Spleen (tissue), 13 donors: ENCODE results near the gene P4HB. TPM values are rescaled to one million over a fixed set of nuclear protein-coding genes. Genes with fewer than 3 reads are reported as not detected.

ENCODE experiments used
- DNase-seq: peaks from one replicate; pipeline ENCODE4 v3.0.0-alpha.2; 2020
- H3K27ac ChIP-seq, 8 donors: fragments of 200-600 bp; sonication (generic) in 7 of 8; 1 replicate in 4 of 8; 2 replicates in 4 of 8; pipeline versions ENCODE4 v1.5.0 to v1.8.0; 2016 to 2021; ENCODE audit warnings: inconsistent platforms in 4 of 8, mild to moderate bottlenecking in 4 of 8, moderate library complexity in 1 of 8
- H3K27me3 ChIP-seq, 7 donors: fragments of 200-600 bp; sonication (generic) in 6 of 7; replicated peaks in 1 of 7; 1 replicate in 4 of 7; 2 replicates in 3 of 7; pipeline versions ENCODE4 v1.5.0 to v1.8.0; 2016 to 2021; ENCODE audit warnings: inconsistent platforms in 3 of 7, mild to moderate bottlenecking in 1 of 7
- H3K36me3 ChIP-seq, 6 donors: fragments of 200-600 bp; sonication (generic) in 5 of 6; 1 replicate in 4 of 6; 2 replicates in 2 of 6; pipeline versions ENCODE4 v1.5.0 to v1.8.0; 2016 to 2021; ENCODE audit warnings: inconsistent platforms in 2 of 6
- H3K4me1 ChIP-seq, 6 donors: fragments of 200-600 bp; sonication (generic) in 5 of 6; 1 replicate in 3 of 6; 2 replicates in 3 of 6; pipeline versions ENCODE4 v1.5.0 to v1.8.0; 2016 to 2021; ENCODE audit warnings: inconsistent platforms in 3 of 6
- H3K4me3 ChIP-seq, 8 donors: fragments of 200-600 bp; sonication (generic) in 7 of 8; 1 replicate in 4 of 8; 2 replicates in 4 of 8; pipeline versions ENCODE4 v1.5.0 to v1.8.0; 2016 to 2021; ENCODE audit warnings: inconsistent platforms in 4 of 8, mild to moderate bottlenecking in 4 of 8, moderate library complexity in 2 of 8
- H3K9me3 ChIP-seq, 8 donors: fragments of 200-600 bp; sonication (generic) in 7 of 8; 1 replicate in 4 of 8; 2 replicates in 4 of 8; pipeline versions ENCODE4 v1.5.0 to v1.8.0; 2016 to 2021; ENCODE audit warnings: inconsistent platforms in 4 of 8
- POLR2A ChIP-seq, 3 donors: fragments of 450-650 bp; IDR thresholded peaks; one replicate each; pipeline ENCODE4 v1.5.1; 2017; ENCODE audit warnings: antibody characterized with exemption in 3 of 3, mild to moderate bottlenecking in 1 of 3
- POLR2AphosphoS5 ChIP-seq, 3 donors: sonication (generic); formaldehyde crosslinking; IDR thresholded peaks; one replicate each; pipeline ENCODE4 v1.5.1; 2017; ENCODE audit warnings: antibody characterized with exemption in 3 of 3
- WGBS, 5 donors: extraction: QIAGEN DNeasy Blood & Tissue Kit in 3 of 5; methylation state at CpG; one replicate each; pipeline versions ENCODE4 v1.1.5 to v1.1.7; 2013 to 2018; 5-methylcytosine and 5-hydroxymethylcytosine counted together
- intact Hi-C: fragments of 100-400 bp; cut with DNase I; formaldehyde crosslinking; loops from one replicate; pipeline ENCODE4 v1.15.0; 2023; ENCODE audit warnings: low total_unique reads
- long read RNA-seq, 2 donors: transcript quantifications; one replicate each; lab custom pipeline, GENCODE V29; 2026
- polyA plus RNA-seq, 3 donors: library from polyadenylated mRNA; stranded (reverse); fragments of 200-250 nt; gene quantifications; one replicate each; pipeline ENCODE4 v1.2.1, GENCODE V29; 2013
- total RNA-seq, 7 donors: library from RNA; depleted of rRNA in 3 of 7; stranded (reverse); fragments of >200 nt in 3 of 7; fragmentation: NEBNext Ultra II Directional in 4 of 7; extraction: Animal tissue kit (Norgen Biotek cat#: 25700) in 4 of 7; gene quantifications; one replicate each; pipeline versions ENCODE4 v1.1.0 to v1.2.1, GENCODE V29; 2016 to 2021
- TF ChIP-seq, protein P1 (sequence below), 11 experiments: fragments of 200-600 bp in 7 of 11; fragments of 450-650 bp in 4 of 11; sonication (generic) in 4 of 11; IDR thresholded peaks in 8 of 11; conservative IDR thresholded peaks in 3 of 11; 1 replicate in 7 of 11; 2 replicates in 4 of 11; pipeline versions ENCODE4 v1.4.0 to v1.8.0; 2016 to 2021; ENCODE audit warnings: antibody characterized with exemption in 11 of 11, inconsistent platforms in 4 of 11, mild to moderate bottlenecking in 1 of 11
- donor health status: healthy with polysubstance abuse.
- donor health status: DM: no; HTN: no; CAD: no; lungs with moderate emphysema.
- donor health status: DM: no; HTN: no; CAD: no.
- donor health status: Bipolar disorder and iron deficiency.
- donor health status: healthy.
- donor health status: DM: no; HTN: no; CAD: no.
- donor health status: DM: yes; HTN: yes; CAD: no.

P4HB gene
- total RNA-seq (1,000 to 10,000 TPM in 3 of 7 donors, 100 to 1,000 TPM in 4; 561 to 1,208 (median 823) TPM), polyA plus RNA-seq (100 to 1,000 TPM; 161 to 366 (median 188) TPM)
- long read RNA-seq, donor 1, transcript P4HB-204 (2 exons, 872 nt): minor isoform, 5 of 97 reads
- long read RNA-seq, donor 1, transcript P4HB-201 (11 exons, 2,603 nt): major isoform, 75 of 97 reads
- long read RNA-seq, donor 1, transcript P4HB-215 (3 exons, 493 nt): minor isoform, 6 of 97 reads
- long read RNA-seq, donor 1, partial matches to known transcripts: 0 of 97 reads
- long read RNA-seq, donor 1, other reads (novel, unspliced or antisense): 5 of 97 reads
- long read RNA-seq, donor 2, transcript P4HB-215 (3 exons, 493 nt): minor isoform, 7 of 149 reads
- long read RNA-seq, donor 2, transcript P4HB-201 (11 exons, 2,603 nt): major isoform, 111 of 149 reads
- long read RNA-seq, donor 2, transcript P4HB-204 (2 exons, 872 nt): minor isoform, 7 of 149 reads
- long read RNA-seq, donor 2, partial matches to known transcripts: 14 of 149 reads
- long read RNA-seq, donor 2, other reads (novel, unspliced or antisense): 7 of 149 reads

DNA sequence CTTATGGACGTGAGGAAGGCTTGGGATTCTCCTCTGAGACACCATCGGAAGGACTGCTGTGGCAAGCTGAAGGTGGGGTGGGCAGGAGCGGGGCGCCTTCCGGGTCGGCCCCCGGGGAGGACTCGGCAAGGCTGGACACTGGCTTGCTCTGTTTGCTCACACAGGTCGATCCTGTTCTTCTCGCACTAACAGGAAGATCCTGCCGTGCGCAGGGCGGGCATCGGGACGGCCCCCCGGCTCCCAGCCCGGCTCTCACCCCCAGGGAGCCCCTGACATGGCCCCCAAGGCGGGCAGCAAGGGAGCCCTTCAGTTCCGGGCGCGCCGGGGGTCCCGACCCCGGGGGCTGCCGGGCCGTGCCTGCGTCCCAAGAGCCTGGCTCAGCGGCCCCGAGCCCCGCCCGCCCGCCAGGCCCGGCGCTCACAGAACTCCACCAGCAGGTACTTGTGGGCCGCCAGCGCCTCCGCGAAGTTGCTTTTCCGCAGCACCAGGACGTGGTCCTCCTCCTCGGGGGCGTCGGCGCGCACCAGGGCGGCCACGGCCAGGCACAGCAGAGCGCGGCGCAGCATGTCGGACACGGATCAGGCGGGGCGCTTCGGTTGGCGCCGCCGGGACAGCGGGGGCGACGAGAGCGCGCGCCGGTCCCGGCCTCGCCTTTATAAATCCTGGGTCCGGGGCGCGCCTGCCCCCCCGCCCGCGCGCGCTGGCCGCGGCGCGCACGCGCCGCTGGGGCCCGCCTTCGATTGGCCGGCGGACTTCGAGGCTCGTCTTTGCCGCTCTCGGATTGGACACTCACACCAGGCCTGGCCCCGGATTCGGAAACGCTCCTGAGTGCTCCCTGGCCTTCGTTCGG, at the start of gene P4HB:
Gene P4HB, minus strand, starts transcription at position 630 of the 850 bp plus-strand sequence. Its CDS starts 64 bp downstream, at position 566.
- peak; percentile 98 for DNase-seq
- Histone ChIP-seq H3K4me1 (peaks cover 31 to 90% (median 74%) of the 10 kb centered on the region in 6 donors), H3K27ac (peak within 1 kb of the TSS; percentile 95 to 98 (median 97)), H3K27me3 (no peaks in the 10 kb centered on the region), H3K4me3 (peak within 1 kb of the TSS; percentile 78 to 99 (median 92)), H3K9me3 (no peaks in the 10 kb centered on the region), H3K36me3 (peaks cover 0 to 55% (median 27%) of the 10 kb centered on the region in 6 donors)
- intact Hi-C loops: no loop called here
- TF ChIP-seq POLR2A (IDR thresholded peaks at IDR 0.05) (peak in 2 of 3 donors; percentile 63 to 72), POLR2AphosphoS5 (IDR thresholded peaks at IDR 0.05) (peak; percentile 85 to 90 (median 87))
- TF ChIP-seq, protein P1, sequence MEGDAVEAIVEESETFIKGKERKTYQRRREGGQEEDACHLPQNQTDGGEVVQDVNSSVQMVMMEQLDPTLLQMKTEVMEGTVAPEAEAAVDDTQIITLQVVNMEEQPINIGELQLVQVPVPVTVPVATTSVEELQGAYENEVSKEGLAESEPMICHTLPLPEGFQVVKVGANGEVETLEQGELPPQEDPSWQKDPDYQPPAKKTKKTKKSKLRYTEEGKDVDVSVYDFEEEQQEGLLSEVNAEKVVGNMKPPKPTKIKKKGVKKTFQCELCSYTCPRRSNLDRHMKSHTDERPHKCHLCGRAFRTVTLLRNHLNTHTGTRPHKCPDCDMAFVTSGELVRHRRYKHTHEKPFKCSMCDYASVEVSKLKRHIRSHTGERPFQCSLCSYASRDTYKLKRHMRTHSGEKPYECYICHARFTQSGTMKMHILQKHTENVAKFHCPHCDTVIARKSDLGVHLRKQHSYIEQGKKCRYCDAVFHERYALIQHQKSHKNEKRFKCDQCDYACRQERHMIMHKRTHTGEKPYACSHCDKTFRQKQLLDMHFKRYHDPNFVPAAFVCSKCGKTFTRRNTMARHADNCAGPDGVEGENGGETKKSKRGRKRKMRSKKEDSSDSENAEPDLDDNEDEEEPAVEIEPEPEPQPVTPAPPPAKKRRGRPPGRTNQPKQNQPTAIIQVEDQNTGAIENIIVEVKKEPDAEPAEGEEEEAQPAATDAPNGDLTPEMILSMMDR (IDR thresholded peaks at IDR 0.05 in 8 of 11, conservative IDR thresholded peaks at IDR 0.05 in 3 of 11): no peak
- WGBS, 5 donors: 0 to 1% (median 0%) methylated on average over 32 to 95 of the region's 95 CpGs

DNA sequence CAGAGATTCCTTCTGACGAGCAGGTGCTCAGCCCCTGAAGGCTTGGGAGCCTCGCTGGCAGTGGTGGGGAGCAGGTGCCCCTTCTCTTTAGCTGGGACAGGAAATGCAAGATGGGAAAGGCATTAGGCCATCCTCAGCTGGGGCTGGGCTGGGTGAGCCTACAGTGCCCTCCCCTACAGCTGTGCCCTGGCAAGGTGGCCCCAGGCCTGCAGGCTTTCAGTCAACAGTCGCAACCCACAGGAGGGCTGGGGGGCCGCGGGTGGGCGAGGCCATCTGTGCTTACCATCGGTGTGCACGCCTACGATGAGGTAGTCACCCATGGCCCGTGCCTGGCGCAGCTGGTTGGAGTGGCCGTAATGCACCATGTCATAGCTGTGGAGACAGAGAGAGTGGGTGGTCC, 48.9 kb upstream of the P4HB start:
- H3K36me3 ChIP-seq: peaks cover 2 to 78% (median 37%) of the 10 kb centered on the region in 6 donors
- intact Hi-C loops: no loop called here
- peaks cover 8 to 33% (median 21%) of the 10 kb centered on the region in 6 donors for H3K4me1 ChIP-seq
- no peak for DNase-seq
- no peaks in the 10 kb centered on the region for H3K27me3 ChIP-seq
- H3K9me3 ChIP-seq: no peaks in the 10 kb centered on the region
- 91 to 95% (median 94%) methylated on average over 4 to 12 of the region's 12 CpGs for WGBS, 5 donors
- no peak overlapping the region for H3K4me3 ChIP-seq
- no peak overlapping the region for H3K27ac ChIP-seq
- TF ChIP-seq POLR2AphosphoS5 (IDR thresholded peaks at IDR 0.05): no peak
- TF ChIP-seq POLR2A (IDR thresholded peaks at IDR 0.05): no peak
- TF ChIP-seq, protein P1 (IDR thresholded peaks at IDR 0.05 in 8 of 11, conservative IDR thresholded peaks at IDR 0.05 in 3 of 11): no peak

DNA sequence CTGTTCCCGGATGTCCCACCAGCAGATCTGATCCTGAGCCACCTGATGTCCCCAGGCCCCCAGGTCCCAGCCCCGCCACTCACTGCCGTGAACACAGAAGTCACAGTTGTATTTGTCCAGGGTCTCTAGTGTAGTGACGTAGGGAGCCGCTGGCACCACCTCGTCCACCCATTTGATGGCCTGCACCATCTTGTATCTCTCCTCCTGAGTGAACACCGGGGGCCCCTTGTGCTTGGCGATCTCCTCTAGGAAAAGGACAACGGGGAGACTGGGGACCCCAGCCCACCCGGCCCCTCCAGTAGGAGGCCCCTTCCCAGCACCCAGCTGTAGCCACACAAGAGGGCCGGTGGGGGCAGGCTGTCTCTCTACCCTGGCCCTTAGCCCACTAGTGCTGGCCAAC, 48.5 kb upstream of the P4HB start:
- TF ChIP-seq POLR2A (IDR thresholded peaks at IDR 0.05): no peak
- no peaks in the 10 kb centered on the region for H3K27me3 ChIP-seq
- intact Hi-C loops: no loop called here
- no peak overlapping the region for H3K4me3 ChIP-seq
- H3K4me1 ChIP-seq: peaks cover 8 to 33% (median 21%) of the 10 kb centered on the region in 6 donors
- no peaks in the 10 kb centered on the region for H3K9me3 ChIP-seq
- peaks cover 0 to 78% (median 34%) of the 10 kb centered on the region in 6 donors for H3K36me3 ChIP-seq
- no peak overlapping the region for H3K27ac ChIP-seq
- 92 to 99% (median 96%) methylated on average over 10 to 11 of the region's 11 CpGs for WGBS, 5 donors
- no peak for DNase-seq
